Measurements from ENCODE around the gene ARL3. TPM values are rescaled to one million over a fixed set of nuclear protein-coding genes. Genes with fewer than 3 reads are reported as not detected.
A peak's percentile ranks its signal among the peaks of the same experiment; 100 is the strongest.

Gene ARL3
- total RNA-seq, 2 donors from 2014 or later: 4.8 to 5.6 TPM

GRCh38 chr10:102644646-102645387, 69.4 kb downstream of the ARL3 start:
- no peaks in the 10 kb centered on the region for H3K27me3 ChIP-seq
- peak overlapping the region; percentile 86 for H3K4me3 ChIP-seq
- peak overlapping the region; percentile 71 to 100 for H3K9ac ChIP-seq (ENCODE audit: low read depth in 2 of 2, low read length in 2 of 2)
- H3K36me3 ChIP-seq: no peaks in the 10 kb centered on the region
- no peaks in the 10 kb centered on the region for H3K9me3 ChIP-seq
- peak overlapping the region; percentile 99 for H3K27ac ChIP-seq
- intact Hi-C loops (cut with DNase I): no loop called here
- peak; percentile 50 for TF ChIP-seq CTCF (IDR thresholded peaks at IDR 0.05)
- H3K4me1 ChIP-seq: peaks cover 18% of the 10 kb centered on the region
- peak; percentile 79 for DNase-seq

- intact Hi-C loops (cut with DNase I): no loop called here
- no peak for TF ChIP-seq CTCF (IDR thresholded peaks at IDR 0.05)
Measured at GRCh38 chr10:102644066-102644645, 70.0 kb downstream of the ARL3 start, which contains the start of gene TRIM8. TRIM8 (plus strand) TSS chr10:102644479; CDS start chr10:102644618, 139 bp downstream.

GRCh38 chr10:102643336-102644065, 70.7 kb downstream of the ARL3 start:
- no peak for TF ChIP-seq CTCF (IDR thresholded peaks at IDR 0.05)
- H3K4me3 ChIP-seq: peak overlapping the region; percentile 86
- DNase-seq: peak; percentile 63
- H3K4me1 ChIP-seq: peaks cover 10% of the 10 kb centered on the region
- H3K36me3 ChIP-seq: no peaks in the 10 kb centered on the region
- intact Hi-C loops (cut with DNase I): no loop called here
- no peaks in the 10 kb centered on the region for H3K27me3 ChIP-seq
- H3K9me3 ChIP-seq: no peaks in the 10 kb centered on the region
- H3K27ac ChIP-seq: peak overlapping the region; percentile 99
- H3K9ac ChIP-seq (ENCODE audit: low read depth in 2 of 2, low read length in 2 of 2): peak overlapping the region; percentile 83 to 89

More at GRCh38 chr10:102644066-102644645, 70.0 kb downstream of the ARL3 start, which contains the start of gene TRIM8:
- H3K4me3 ChIP-seq: peak within 1 kb of the TSS; percentile 86
- H3K4me1 ChIP-seq: peaks cover 12% of the 10 kb centered on the region
- peak within 1 kb of the TSS; percentile 99 for H3K27ac ChIP-seq
- H3K27me3 ChIP-seq: no peaks in the 10 kb centered on the region
- no peaks in the 10 kb centered on the region for H3K9me3 ChIP-seq
- DNase-seq: peak; percentile 64
- H3K9ac ChIP-seq (ENCODE audit: low read depth in 2 of 2, low read length in 2 of 2): peak within 1 kb of the TSS; percentile 83 to 100
- no peaks in the 10 kb centered on the region for H3K36me3 ChIP-seq

GRCh38 chr10:102642736-102643335, 71.4 kb downstream of the ARL3 start:
- intact Hi-C loops (cut with DNase I): no loop called here
- no peaks in the 10 kb centered on the region for H3K36me3 ChIP-seq

More at GRCh38 chr10:102642736-102643335, 71.4 kb downstream of the ARL3 start:
- no peak for TF ChIP-seq CTCF (IDR thresholded peaks at IDR 0.05)
- H3K4me3 ChIP-seq: peak overlapping the region; percentile 86
- DNase-seq: peak; percentile 70
- peaks cover 8% of the 10 kb centered on the region for H3K4me1 ChIP-seq
- no peaks in the 10 kb centered on the region for H3K9me3 ChIP-seq
- H3K9ac ChIP-seq (ENCODE audit: low read depth in 2 of 2, low read length in 2 of 2): peak overlapping the region; percentile 83 to 89
- H3K27me3 ChIP-seq: no peaks in the 10 kb centered on the region
- H3K27ac ChIP-seq: peak overlapping the region; percentile 99

Data from colonic mucosa (tissue), 4 donors.